Sigmoid colon (tissue), 7 donors: ENCODE results near the gene CSAG1. TPM values are rescaled to one million over a fixed set of nuclear protein-coding genes. Genes with fewer than 3 reads are reported as not detected.
"Not testable (repeated sequence)": the region's sequence is repeated elsewhere in the genome, so short reads cannot be mapped to it uniquely, and the experiment has no call there.

Experiments used
- DNase-seq: peaks from one replicate; pipeline ENCODE4 v3.0.0-alpha.2; 2019
- H3K27ac ChIP-seq, 4 donors: fragments of 200-600 bp; sonication (generic); one replicate each; pipeline ENCODE4 v1.5.1; 2016 to 2019; ENCODE audit warnings: mild to moderate bottlenecking in 1 of 4
- H3K27me3 ChIP-seq, 3 donors: fragments of 200-600 bp; sonication (generic); one replicate each; pipeline ENCODE4 v1.5.1; 2019; ENCODE audit warnings: mild to moderate bottlenecking in 1 of 3
- H3K36me3 ChIP-seq, 4 donors: fragments of 200-600 bp; sonication (generic); one replicate each; pipeline ENCODE4 v1.5.1; 2016 to 2019
- H3K4me1 ChIP-seq, 4 donors: fragments of 200-600 bp; sonication (generic); one replicate each; pipeline ENCODE4 v1.5.1; 2017 to 2019
- H3K4me3 ChIP-seq, 4 donors: fragments of 200-600 bp; sonication (generic); one replicate each; pipeline ENCODE4 v1.5.1; 2017 to 2019; ENCODE audit warnings: mild to moderate bottlenecking in 2 of 4, moderate library complexity in 1 of 4
- H3K9me3 ChIP-seq, 4 donors: fragments of 200-600 bp in 3 of 4; sonication (generic) in 3 of 4; one replicate each; pipeline versions ENCODE4 v1.5.1 to v1.6.1; 2013 to 2019
- EP300 ChIP-seq, 4 donors: sonication (generic); formaldehyde crosslinking; IDR thresholded peaks; one replicate each; pipeline ENCODE4 v1.6.1; 2017; ENCODE audit warnings: antibody characterized with exemption in 4 of 4
- POLR2A ChIP-seq, 2 donors: fragments of 450-650 bp; IDR thresholded peaks; one replicate each; pipeline ENCODE4 v1.6.1; 2016; ENCODE audit warnings: antibody characterized with exemption in 2 of 2, mild to moderate bottlenecking in 2 of 2, moderate library complexity in 2 of 2
- POLR2AphosphoS5 ChIP-seq, 4 donors: sonication (generic); formaldehyde crosslinking; IDR thresholded peaks; one replicate each; pipeline ENCODE4 v1.6.1; 2017; ENCODE audit warnings: antibody characterized with exemption in 4 of 4
- WGBS, 2 donors: extraction: QIAGEN DNeasy Blood & Tissue Kit; methylation state at CpG; one replicate each; pipeline ENCODE4 v1.1.7; 2013; 5-methylcytosine and 5-hydroxymethylcytosine counted together
- intact Hi-C: fragments of 100-400 bp; cut with DNase I; formaldehyde crosslinking; loops from one replicate; pipeline ENCODE4 v1.15.1; 2023
- polyA plus RNA-seq, 3 donors: library from polyadenylated mRNA; stranded (reverse); fragments of 200-250 nt; gene quantifications; one replicate each; pipeline ENCODE4 v1.2.3, GENCODE V29; 2013
- total RNA-seq, 4 donors: library from RNA; depleted of rRNA; stranded (reverse); fragments of >200 nt; gene quantifications; one replicate each; pipeline ENCODE4 v1.1.0, GENCODE V29; 2016
- TF ChIP-seq, protein P1 (sequence below), 4 experiments: fragments of 450-650 bp in 3 of 4; fragments of 200-600 bp in 1 of 4; IDR thresholded peaks; one replicate each; pipeline ENCODE4 v1.5.1; 2016 to 2019; ENCODE audit warnings: antibody characterized with exemption in 4 of 4, mild to moderate bottlenecking in 3 of 4, moderate library complexity in 2 of 4
- donor health status: healthy with polysubstance abuse.
- donor health status: Bipolar disorder and iron deficiency.
- donor health status: healthy.

CSAG1 gene
- total and polyA plus RNA-seq, 7 donors, result not detected

DNA sequence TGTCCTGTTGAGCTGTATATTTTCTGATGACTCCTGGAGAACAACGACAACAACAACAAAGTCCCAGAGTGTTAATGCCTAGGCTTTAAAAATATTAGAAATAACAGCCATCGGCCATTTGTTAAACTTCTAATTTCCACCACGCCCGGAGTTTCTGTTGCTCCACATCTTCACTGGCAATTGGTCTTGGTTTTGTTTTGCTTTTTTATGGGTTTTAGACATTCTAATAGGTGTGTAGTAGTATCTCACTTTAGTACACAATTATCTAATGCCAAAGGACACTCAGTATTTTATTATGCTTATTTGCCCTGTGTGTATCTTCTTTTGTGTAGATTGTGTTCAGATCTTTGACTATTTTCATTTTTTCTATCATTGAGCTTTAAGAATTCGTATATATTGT lies 5.0 kb upstream of the CSAG1 start:
- Histone ChIP-seq H3K27me3 (no peaks in the 10 kb centered on the region), H3K4me3 (no peak overlapping the region), H3K36me3 (no peaks in the 10 kb centered on the region), H3K4me1 (no peaks in the 10 kb centered on the region), H3K27ac (no peak overlapping the region), H3K9me3 (no peaks in the 10 kb centered on the region)
- WGBS, 2 donors, result 90 to 93% methylated on average over 5 of the region's 5 CpGs
- intact Hi-C loops, result no loop called here
- TF ChIP-seq, protein P1, sequence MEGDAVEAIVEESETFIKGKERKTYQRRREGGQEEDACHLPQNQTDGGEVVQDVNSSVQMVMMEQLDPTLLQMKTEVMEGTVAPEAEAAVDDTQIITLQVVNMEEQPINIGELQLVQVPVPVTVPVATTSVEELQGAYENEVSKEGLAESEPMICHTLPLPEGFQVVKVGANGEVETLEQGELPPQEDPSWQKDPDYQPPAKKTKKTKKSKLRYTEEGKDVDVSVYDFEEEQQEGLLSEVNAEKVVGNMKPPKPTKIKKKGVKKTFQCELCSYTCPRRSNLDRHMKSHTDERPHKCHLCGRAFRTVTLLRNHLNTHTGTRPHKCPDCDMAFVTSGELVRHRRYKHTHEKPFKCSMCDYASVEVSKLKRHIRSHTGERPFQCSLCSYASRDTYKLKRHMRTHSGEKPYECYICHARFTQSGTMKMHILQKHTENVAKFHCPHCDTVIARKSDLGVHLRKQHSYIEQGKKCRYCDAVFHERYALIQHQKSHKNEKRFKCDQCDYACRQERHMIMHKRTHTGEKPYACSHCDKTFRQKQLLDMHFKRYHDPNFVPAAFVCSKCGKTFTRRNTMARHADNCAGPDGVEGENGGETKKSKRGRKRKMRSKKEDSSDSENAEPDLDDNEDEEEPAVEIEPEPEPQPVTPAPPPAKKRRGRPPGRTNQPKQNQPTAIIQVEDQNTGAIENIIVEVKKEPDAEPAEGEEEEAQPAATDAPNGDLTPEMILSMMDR (IDR thresholded peaks at IDR 0.05), result no peak
- TF ChIP-seq EP300 (IDR thresholded peaks at IDR 0.05) (no peak), POLR2A (IDR thresholded peaks at IDR 0.05) (no peak), POLR2AphosphoS5 (IDR thresholded peaks at IDR 0.05) (no peak)
- no peak for DNase-seq

DNA sequence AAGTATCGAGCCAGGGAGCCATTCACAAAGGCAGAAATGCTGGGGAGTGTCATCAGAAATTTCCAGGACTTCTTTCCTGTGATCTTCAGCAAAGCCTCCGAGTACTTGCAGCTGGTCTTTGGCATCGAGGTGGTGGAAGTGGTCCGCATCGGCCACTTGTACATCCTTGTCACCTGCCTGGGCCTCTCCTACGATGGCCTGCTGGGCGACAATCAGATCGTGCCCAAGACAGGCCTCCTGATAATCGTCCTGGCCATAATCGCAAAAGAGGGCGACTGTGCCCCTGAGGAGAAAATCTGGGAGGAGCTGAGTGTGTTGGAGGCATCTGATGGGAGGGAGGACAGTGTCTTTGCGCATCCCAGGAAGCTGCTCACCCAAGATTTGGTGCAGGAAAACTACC lies 3.0 kb upstream of the CSAG1 start:
- intact Hi-C loops, DNase-seq: not testable (repeated sequence)

DNA sequence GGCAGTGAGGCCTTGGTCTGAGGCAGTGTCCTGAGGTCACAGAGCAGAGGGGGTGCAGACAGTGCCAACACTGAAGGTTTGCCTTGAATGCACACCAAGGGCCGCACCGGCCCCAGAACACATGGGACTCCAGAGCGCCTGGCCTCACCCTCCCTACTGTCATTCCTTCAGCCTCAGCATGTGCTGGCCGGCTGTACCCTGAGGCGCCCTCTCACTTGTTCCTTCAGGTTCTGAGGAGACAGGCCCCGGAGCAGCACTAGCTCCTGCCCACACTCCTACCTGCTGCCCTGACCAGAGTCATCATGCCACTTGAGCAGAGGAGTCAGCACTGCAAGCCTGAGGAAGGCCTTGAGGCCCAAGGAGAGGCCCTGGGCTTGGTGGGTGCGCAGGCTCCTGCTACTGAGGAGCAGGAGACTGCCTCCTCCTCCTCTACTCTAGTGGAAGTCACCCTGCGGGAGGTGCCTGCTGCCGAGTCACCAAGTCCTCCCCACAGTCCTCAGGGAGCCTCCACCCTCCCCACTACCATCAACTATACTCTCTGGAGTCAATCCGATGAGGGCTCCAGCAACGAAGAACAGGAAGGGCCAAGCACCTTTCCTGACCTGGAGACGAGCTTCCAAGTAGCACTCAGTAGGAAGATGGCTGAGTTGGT lies 2.5 kb upstream of the CSAG1 start:
- no peak for DNase-seq
- 89 to 93% methylated on average over 12 of the region's 12 CpGs for WGBS, 2 donors
- no peak overlapping the region for H3K4me3 ChIP-seq
- no peaks in the 10 kb centered on the region for H3K36me3 ChIP-seq
- TF ChIP-seq, protein P1 (IDR thresholded peaks at IDR 0.05), result no peak
- TF ChIP-seq POLR2A (IDR thresholded peaks at IDR 0.05), result no peak
- TF ChIP-seq POLR2AphosphoS5 (IDR thresholded peaks at IDR 0.05), result no peak
- TF ChIP-seq EP300 (IDR thresholded peaks at IDR 0.05), result no peak
- no peaks in the 10 kb centered on the region for H3K9me3 ChIP-seq
- intact Hi-C loops, result no loop called here
- no peak overlapping the region for H3K27ac ChIP-seq
- H3K27me3 ChIP-seq, result no peaks in the 10 kb centered on the region
- no peaks in the 10 kb centered on the region for H3K4me1 ChIP-seq

More for the DNA sequence above, 3.0 kb upstream of the CSAG1 start:
- not testable (repeated sequence) for H3K36me3 ChIP-seq, H3K27me3 ChIP-seq, H3K4me1 ChIP-seq, H3K27ac ChIP-seq, H3K9me3 ChIP-seq, H3K4me3 ChIP-seq
- WGBS, 2 donors, result 85 to 88% methylated on average over 12 of the region's 12 CpGs

DNA sequence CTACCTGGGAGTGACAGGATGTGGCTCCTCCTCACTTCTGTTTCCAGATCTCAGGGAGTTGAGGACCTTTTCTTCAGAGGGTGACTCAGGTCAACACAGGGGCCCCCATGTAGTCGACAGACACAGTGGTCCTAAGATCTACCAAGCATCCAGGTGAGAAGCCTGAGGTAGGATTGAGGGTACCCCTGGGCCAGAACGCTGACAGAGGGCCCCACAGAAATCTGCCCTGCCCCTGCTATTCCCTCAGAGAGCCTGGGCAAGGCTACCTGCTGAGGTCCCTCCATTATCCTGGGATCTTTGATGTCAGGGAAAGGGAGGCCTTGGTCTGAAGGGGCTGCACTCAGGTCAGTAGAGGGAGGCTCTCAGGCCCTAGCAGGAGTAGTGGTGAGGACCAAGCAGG lies 1.6 kb upstream of the CSAG1 start:
- Histone ChIP-seq H3K27ac (no peak overlapping the region), H3K9me3 (no peaks in the 10 kb centered on the region), H3K4me3 (no peak overlapping the region), H3K36me3 (no peaks in the 10 kb centered on the region), H3K27me3 (no peaks in the 10 kb centered on the region), H3K4me1 (no peaks in the 10 kb centered on the region)
- DNase-seq, result no peak
- 68 to 87% methylated on average over 2 of the region's 2 CpGs for WGBS, 2 donors
- TF ChIP-seq POLR2A (IDR thresholded peaks at IDR 0.05) (no peak), POLR2AphosphoS5 (IDR thresholded peaks at IDR 0.05) (no peak), EP300 (IDR thresholded peaks at IDR 0.05) (no peak)
- TF ChIP-seq, protein P1 (IDR thresholded peaks at IDR 0.05), result no peak
- intact Hi-C loops, result no loop called here

DNA sequence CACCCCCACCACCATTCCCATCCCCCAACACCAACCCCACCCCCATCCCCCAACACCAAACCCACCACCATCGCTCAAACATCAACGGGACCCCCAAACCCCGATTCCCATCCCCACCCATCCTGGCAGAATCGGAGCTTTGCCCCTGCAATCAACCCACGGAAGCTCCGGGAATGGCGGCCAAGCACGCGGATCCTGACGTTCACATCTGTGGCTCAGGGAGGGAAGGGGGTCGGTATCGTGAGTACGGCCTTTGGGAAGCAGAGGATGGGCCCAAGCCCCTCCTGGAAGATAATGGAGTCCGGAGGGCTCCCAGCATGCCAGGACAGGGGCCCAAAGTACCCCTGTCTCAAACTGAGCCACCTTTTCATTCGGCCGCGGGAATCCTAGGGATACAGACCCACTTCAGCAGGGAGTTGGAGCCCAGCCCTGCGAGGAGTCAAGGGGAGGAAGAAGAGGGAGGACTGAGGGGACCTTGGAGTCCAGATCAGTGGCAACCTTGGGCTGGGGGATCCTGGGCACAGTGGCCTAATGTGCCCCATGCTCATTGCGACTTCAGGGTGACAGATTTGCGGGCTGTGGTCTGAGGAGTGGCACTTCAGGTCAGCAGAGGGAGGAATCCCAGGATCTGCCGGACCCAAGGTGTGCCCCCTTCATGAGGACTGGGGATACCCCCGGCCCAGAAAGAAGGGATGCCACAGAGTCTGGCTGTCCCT lies 780 bp upstream of the CSAG1 start:
- H3K9me3 ChIP-seq, DNase-seq, H3K4me1 ChIP-seq, H3K4me3 ChIP-seq, H3K27me3 ChIP-seq, intact Hi-C loops, H3K27ac ChIP-seq, H3K36me3 ChIP-seq: not testable (repeated sequence)
- 93% methylated on average over 22 of the region's 22 CpGs for WGBS, 2 donors

DNA sequence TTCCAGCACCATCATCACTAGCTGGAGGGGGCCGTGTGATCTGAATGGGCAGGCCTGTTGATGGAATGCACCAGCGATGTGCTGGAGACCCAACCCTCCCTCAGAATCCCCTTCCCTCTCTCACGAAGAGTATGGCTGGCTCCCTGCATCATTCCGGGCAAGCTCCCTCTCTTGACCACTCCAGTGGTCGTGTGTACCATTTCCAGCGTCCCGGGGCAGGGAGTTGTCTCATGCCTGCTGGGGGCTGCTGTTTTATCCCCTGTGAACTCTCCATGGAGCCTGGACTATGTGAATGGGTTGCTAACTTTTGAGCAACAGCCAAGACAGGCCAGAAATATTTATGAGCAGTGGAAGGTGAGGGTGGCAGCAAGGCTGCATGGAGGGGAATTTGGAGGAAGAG lies 8.1 kb downstream of the CSAG1 start:
- TF ChIP-seq EP300 (IDR thresholded peaks at IDR 0.05) (no peak), POLR2AphosphoS5 (IDR thresholded peaks at IDR 0.05) (no peak), POLR2A (IDR thresholded peaks at IDR 0.05) (no peak)
- TF ChIP-seq, protein P1 (IDR thresholded peaks at IDR 0.05), result no peak
- H3K9me3 ChIP-seq, result no peaks in the 10 kb centered on the region
- no peaks in the 10 kb centered on the region for H3K36me3 ChIP-seq
- H3K27ac ChIP-seq, result no peak overlapping the region
- intact Hi-C loops, result no loop called here
- no peaks in the 10 kb centered on the region for H3K27me3 ChIP-seq
- 62 to 74% methylated on average over 7 of the region's 7 CpGs for WGBS, 2 donors
- DNase-seq, result no peak
- no peak overlapping the region for H3K4me3 ChIP-seq
- no peaks in the 10 kb centered on the region for H3K4me1 ChIP-seq

DNA sequence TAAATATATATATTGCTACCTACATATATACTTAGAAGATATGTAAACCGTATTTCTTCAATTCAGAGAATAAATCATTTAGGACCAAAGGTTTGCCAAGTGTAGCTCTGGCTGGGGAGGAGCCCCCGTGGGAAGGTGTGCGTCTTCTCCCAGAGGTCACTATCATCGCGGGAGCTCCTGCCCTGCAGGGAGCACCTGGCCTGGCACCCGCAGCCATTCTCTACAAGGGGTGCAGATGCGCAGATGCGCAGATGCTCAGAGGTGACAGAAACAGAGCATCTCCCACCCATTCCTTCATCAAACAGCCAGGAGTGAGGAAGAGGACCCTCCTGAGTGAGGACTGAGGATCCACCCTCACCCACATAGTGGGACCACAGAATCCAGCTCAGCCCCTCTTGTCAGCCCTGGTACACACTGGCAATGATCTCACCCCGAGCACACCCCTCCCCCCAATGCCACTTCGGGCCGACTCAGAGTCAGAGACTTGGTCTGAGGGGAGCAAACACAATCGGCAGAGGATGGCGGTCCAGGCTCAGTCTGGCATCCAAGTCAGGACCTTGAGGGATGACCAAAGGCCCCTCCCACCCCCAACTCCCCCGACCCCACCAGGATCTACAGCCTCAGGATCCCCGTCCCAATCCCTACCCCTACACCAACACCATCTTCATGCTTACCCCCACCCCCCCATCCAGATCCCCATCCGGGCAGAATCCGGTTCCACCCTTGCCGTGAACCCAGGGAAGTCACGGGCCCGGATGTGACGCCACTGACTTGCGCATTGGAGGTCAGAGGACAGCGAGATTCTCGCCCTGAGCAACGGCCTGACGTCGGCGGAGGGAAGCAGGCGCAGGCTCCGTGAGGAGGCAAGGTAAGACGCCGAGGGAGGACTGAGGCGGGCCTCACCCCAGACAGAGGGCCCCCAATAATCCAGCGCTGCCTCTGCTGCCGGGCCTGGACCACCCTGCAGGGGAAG lies 19.4 kb downstream of the CSAG1 start, which contains the start of gene MAGEA2B:
TSS of gene MAGEA2B (plus strand) at position 814 of the 973 bp plus-strand sequence. CDS start 2,479 bp downstream, outside the sequence.
- H3K27ac ChIP-seq, DNase-seq, intact Hi-C loops, H3K4me1 ChIP-seq, H3K36me3 ChIP-seq, H3K9me3 ChIP-seq, H3K4me3 ChIP-seq, H3K27me3 ChIP-seq: not testable (repeated sequence)
- no CpG with 5 or more reads among the region's 35 CpGs for WGBS, 2 donors
